CD14-positive monocyte (primary cell): ENCODE measurements around the gene MALRD1. TPM values are rescaled to one million over a fixed set of nuclear protein-coding genes. Genes with fewer than 3 reads are reported as not detected.

ENCODE experiments used
- DNase-seq, 3 donors: peaks; one replicate each; pipeline ENCODE4 v3.0.0-alpha.2; 2011 to 2022
- H2AFZ ChIP-seq: 2 replicates; pipeline ENCODE4 v1.6.0; 2012; ENCODE audit warnings: mild to moderate bottlenecking, low read depth, low read length, inconsistent platforms; ENCODE audit not compliant: insufficient read depth, poor library complexity, severe bottlenecking
- H3K27ac ChIP-seq, 2 donors: 1 replicate in 1 of 2; 2 replicates in 1 of 2; pipeline ENCODE4 v1.5.1; 2012 to 2013; ENCODE audit warnings: low read length in 2 of 2, control low read depth in 1 of 2, inconsistent platforms in 1 of 2, low read depth in 1 of 2, mild to moderate bottlenecking in 1 of 2
- H3K27me3 ChIP-seq, 2 donors: one replicate each; pipeline versions ENCODE4 v1.6.0 to v1.6.1; 2011 to 2013; ENCODE audit warnings: low read length in 2 of 2; ENCODE audit not compliant: control insufficient read depth in 2 of 2, insufficient read depth in 2 of 2
- H3K36me3 ChIP-seq, 2 donors: replicated peaks in 1 of 2; 1 replicate in 1 of 2; 2 replicates in 1 of 2; pipeline versions ENCODE4 v1.5.1 to v1.6.1; 2012 to 2013; ENCODE audit warnings: low read length in 2 of 2, control low read depth in 1 of 2, inconsistent platforms in 1 of 2, mild to moderate bottlenecking in 1 of 2; ENCODE audit not compliant: insufficient read depth in 2 of 2, control insufficient read depth in 1 of 2
- H3K4me1 ChIP-seq, 2 donors: 1 replicate in 1 of 2; 2 replicates in 1 of 2; pipeline versions ENCODE4 v1.5.1 to v1.6.1; 2012 to 2013; ENCODE audit warnings: low read length in 2 of 2, control low read depth in 1 of 2, inconsistent platforms in 1 of 2, mild to moderate bottlenecking in 1 of 2, moderate library complexity in 1 of 2; ENCODE audit not compliant: insufficient read depth in 2 of 2, control insufficient read depth in 1 of 2
- H3K4me2 ChIP-seq: replicated peaks from 2 replicates; pipeline ENCODE3; 2012; ENCODE audit warnings: low read length, moderate library complexity, mild to moderate bottlenecking; ENCODE audit not compliant: poor library complexity, severe bottlenecking; ENCODE audit errors: extremely low read depth
- H3K4me3 ChIP-seq, 3 experiments: fragments of 200-600 bp in 1 of 3; sonication (generic) in 1 of 3; replicated peaks in 1 of 3; 1 replicate in 2 of 3; 2 replicates in 1 of 3; pipeline ENCODE4 v1.5.1; 2011 to 2013; ENCODE audit warnings: low read length in 3 of 3, mild to moderate bottlenecking in 3 of 3, control low read depth in 2 of 3, low read depth in 2 of 3, inconsistent platforms in 1 of 3, moderate library complexity in 1 of 3
- H3K79me2 ChIP-seq: 2 replicates; pipeline ENCODE4 v1.6.0; 2012; ENCODE audit warnings: mild to moderate bottlenecking, control low read depth, inconsistent platforms, low read length, moderate library complexity; ENCODE audit not compliant: insufficient read depth
- H3K9ac ChIP-seq: 2 replicates; pipeline ENCODE4 v1.6.0; 2017; ENCODE audit warnings: low read length, mild to moderate bottlenecking; ENCODE audit not compliant: insufficient read depth, poor library complexity, severe bottlenecking
- H3K9me3 ChIP-seq, 2 donors: replicated peaks in 1 of 2; 1 replicate in 1 of 2; 2 replicates in 1 of 2; pipeline versions ENCODE4 v1.5.1 to v1.6.1; 2012 to 2013; ENCODE audit warnings: low read length in 2 of 2, control low read depth in 1 of 2; ENCODE audit not compliant: control insufficient read depth in 1 of 2, insufficient read depth in 1 of 2
- H4K20me1 ChIP-seq: 2 replicates; pipeline ENCODE4 v1.6.0; 2012; ENCODE audit warnings: mild to moderate bottlenecking, low read length, control low read depth, moderate library complexity; ENCODE audit not compliant: insufficient read depth
- H3K27ac Mint-ChIP-seq, 7 donors: one replicate each; pipeline ENCODE4 v1.8.0; 2020; ENCODE audit warnings: mild to moderate bottlenecking in 7 of 7, mixed read lengths in 7 of 7, moderate library complexity in 6 of 7, inconsistent platforms in 2 of 7
- H3K27me3 Mint-ChIP-seq, 3 donors: one replicate each; pipeline ENCODE4 v1.8.0; 2021 to 2022; ENCODE audit warnings: low read depth in 3 of 3, mild to moderate bottlenecking in 3 of 3, mixed read lengths in 3 of 3, moderate library complexity in 3 of 3, inconsistent platforms in 1 of 3
- H3K36me3 Mint-ChIP-seq, 2 donors: one replicate each; pipeline ENCODE4 v1.8.0; 2020; ENCODE audit warnings: mixed read lengths in 2 of 2, inconsistent platforms in 1 of 2, mild to moderate bottlenecking in 1 of 2
- H3K4me1 Mint-ChIP-seq: one replicate; pipeline ENCODE4 v1.8.0; 2020; ENCODE audit warnings: mild to moderate bottlenecking, mixed read lengths
- H3K4me3 Mint-ChIP-seq, 2 donors: one replicate each; pipeline ENCODE4 v1.8.0; 2020; ENCODE audit warnings: mild to moderate bottlenecking in 2 of 2, mixed read lengths in 2 of 2, moderate library complexity in 1 of 2
- H3K9me3 Mint-ChIP-seq, 7 donors: one replicate each; pipeline ENCODE4 v1.8.0; 2020 to 2022; ENCODE audit warnings: mixed read lengths in 7 of 7, mild to moderate bottlenecking in 6 of 7, moderate library complexity in 6 of 7, inconsistent platforms in 2 of 7
- CTCF ChIP-seq: fragments of 200-600 bp; IDR thresholded peaks from one replicate; pipeline ENCODE4 v1.8.0; 2022; ENCODE audit warnings: antibody characterized with exemption, mild to moderate bottlenecking
- WGBS: methylation state at CpG from one replicate; pipeline ENCODE4 v1.1.5; 2013; ENCODE audit warnings: missing lambda C conversion rate; ENCODE audit not compliant: insufficient coverage; 5-methylcytosine and 5-hydroxymethylcytosine counted together
- intact Hi-C, 2 donors: fragments of 100-400 bp; cut with micrococcal nuclease; formaldehyde crosslinking; loops; one replicate each; pipeline versions ENCODE4 v1.15.0 to v1.15.1; 2023
- polyA minus RNA-seq: library from RNA; depleted of rRNA, polyadenylated mRNA; stranded (reverse); fragments of >200 nt; gene quantifications from 2 replicates; pipeline ENCODE4 v1.2.3, GENCODE V29; 2012
- polyA plus RNA-seq, 3 donors: library from polyadenylated mRNA; depleted of rRNA in 1 of 3; unstranded in 2 of 3; stranded (reverse) in 1 of 3; fragments of 300-500 nt in 2 of 3; fragments of >200 nt in 1 of 3; fragmentation: Illumina TruSeq in 2 of 3; gene quantifications; 1 replicate in 2 of 3; 2 replicates in 1 of 3; pipeline ENCODE4 v1.2.3, GENCODE V29; 2012 to 2021
- total RNA-seq, 12 experiments: library from RNA in 1 of 12; stranded (reverse) in 1 of 12; fragments of 120-200 nt in 1 of 12; gene quantifications; one replicate each; pipeline ENCODE4 v1.2.4 and lab custom pipeline; 2013 to 2026; ENCODE audit warnings: mixed read lengths in 6 of 12, inconsistent platforms in 1 of 12

MALRD1 gene
- not detected for total RNA-seq (2013)
- not detected for polyA plus RNA-seq
- not detected in 2 replicates for polyA minus RNA-seq
- total RNA-seq (lab: John Stamatoyannopoulos, UW), result 0 to 4.2 (median 0.08) reads per million in 11 experiments

- no peaks in the 10 kb centered on the region for H3K36me3 Mint-ChIP-seq
- intact Hi-C loops, result no loop called here
- H3K4me2 ChIP-seq, result no peak within 1 kb of the TSS
- H3K27ac Mint-ChIP-seq, result no peak within 1 kb of the TSS
- H2AFZ ChIP-seq, result no peak within 1 kb of the TSS
- no peaks in the 10 kb centered on the region for H3K79me2 ChIP-seq
- H3K27me3 ChIP-seq, result no peaks in the 10 kb centered on the region
- peaks cover 0 to 8% (median 0%) of the 10 kb centered on the region in 3 donors for H3K27me3 Mint-ChIP-seq
- H3K4me3 ChIP-seq, result no peak within 1 kb of the TSS
- peaks cover 3 to 8% of the 10 kb centered on the region in 2 donors for H3K9me3 ChIP-seq
- peaks cover 2 to 10% (median 6%) of the 10 kb centered on the region in 7 donors for H3K9me3 Mint-ChIP-seq
- H3K4me1 Mint-ChIP-seq, result no peaks in the 10 kb centered on the region
- DNase-seq, result no peak
- H3K4me1 ChIP-seq, result no peaks in the 10 kb centered on the region
- no peak within 1 kb of the TSS for H3K27ac ChIP-seq
- no CpG with 5 or more reads among the region's 1 CpG for WGBS
- no peak within 1 kb of the TSS for H3K9ac ChIP-seq
- H3K36me3 ChIP-seq, result no peaks in the 10 kb centered on the region
- no peaks in the 10 kb centered on the region for H4K20me1 ChIP-seq
- no peak for TF ChIP-seq CTCF
- no peak within 1 kb of the TSS for H3K4me3 Mint-ChIP-seq
Measured at GRCh38 chr10:19048489-19048888, at the start of gene MALRD1. TSS of gene MALRD1 (plus strand) at chr10:19048801. CDS start at chr10:19048939, 138 bp downstream.

GRCh38 chr10:19003341-19003740 lies 45.3 kb upstream of the MALRD1 start:
- Histone ChIP-seq H2AFZ (no peak overlapping the region), H3K9me3 (no peaks in the 10 kb centered on the region), H3K9ac (no peak overlapping the region), H4K20me1 (no peaks in the 10 kb centered on the region), H3K4me1 (no peaks in the 10 kb centered on the region), H3K36me3 (no peaks in the 10 kb centered on the region), H3K27me3 (no peaks in the 10 kb centered on the region), H3K79me2 (no peaks in the 10 kb centered on the region), H3K4me3 (no peak overlapping the region), H3K27ac (no peak overlapping the region), H3K4me2 (no peak overlapping the region)
- no peak overlapping the region for H3K4me3 Mint-ChIP-seq
- no peak overlapping the region for H3K27ac Mint-ChIP-seq
- no peaks in the 10 kb centered on the region for H3K36me3 Mint-ChIP-seq
- H3K4me1 Mint-ChIP-seq, result no peaks in the 10 kb centered on the region
- WGBS, result 28% methylated on average over 3 of the region's 3 CpGs
- TF ChIP-seq CTCF, result no peak
- intact Hi-C loops, result no loop called here
- H3K9me3 Mint-ChIP-seq, result peaks cover 1 to 8% (median 6%) of the 10 kb centered on the region in 7 donors
- no peak for DNase-seq
- H3K27me3 Mint-ChIP-seq, result no peaks in the 10 kb centered on the region
